Mesendoderm (in vitro differentiated cells): ENCODE data around the gene SVIL.

Experiments
- DNase-seq: peaks from one replicate; pipeline ENCODE4 v3.0.0; 2013
- H2AK5ac ChIP-seq: 2 replicates; pipeline ENCODE4 v1.6.1; 2013; ENCODE audit warnings: low read length, inconsistent platforms
- H2BK120ac ChIP-seq: 2 replicates; pipeline ENCODE4 v1.6.1; 2013; ENCODE audit warnings: low read depth, mild to moderate bottlenecking, low read length, moderate library complexity, mixed read lengths
- H2BK15ac ChIP-seq: replicated peaks from 2 replicates; pipeline ENCODE4 v1.6.1; 2013; ENCODE audit warnings: low read depth, mild to moderate bottlenecking, moderate library complexity
- H2BK5ac ChIP-seq: 2 replicates; pipeline ENCODE4 v1.6.1; 2013; ENCODE audit warnings: low read length, inconsistent platforms
- H3K18ac ChIP-seq: 2 replicates; pipeline ENCODE4 v1.6.1; 2013; ENCODE audit warnings: mild to moderate bottlenecking, low read length, mixed read lengths
- H3K23ac ChIP-seq: one replicate; pipeline ENCODE4 v1.6.1; 2013; ENCODE audit warnings: low read length
- H3K27ac ChIP-seq: 2 replicates; pipeline ENCODE4 v1.5.1; 2013; ENCODE audit warnings: low read depth, mild to moderate bottlenecking, inconsistent platforms, low read length, moderate library complexity
- H3K27me3 ChIP-seq: 2 replicates; pipeline ENCODE4 v1.6.1; 2013; ENCODE audit warnings: low read length, control low read depth, mild to moderate bottlenecking, inconsistent platforms; ENCODE audit not compliant: insufficient read depth, poor library complexity
- H3K36me3 ChIP-seq: 2 replicates; pipeline ENCODE4 v1.6.1; 2013; ENCODE audit warnings: low read length, inconsistent platforms; ENCODE audit not compliant: control insufficient read depth, insufficient read depth
- H3K4ac ChIP-seq: one replicate; pipeline ENCODE4 v1.6.1; 2013; ENCODE audit warnings: low read depth, mild to moderate bottlenecking, low read length, moderate library complexity
- H3K4me1 ChIP-seq: 2 replicates; pipeline ENCODE4 v1.6.1; 2013; ENCODE audit warnings: low read depth, low read length, inconsistent platforms; ENCODE audit not compliant: control insufficient read depth
- H3K4me2 ChIP-seq: 2 replicates; pipeline ENCODE4 v1.6.1; 2013; ENCODE audit warnings: low read length
- H3K4me3 ChIP-seq: 2 replicates; pipeline ENCODE4 v1.5.1; 2013; ENCODE audit warnings: mild to moderate bottlenecking, low read length
- H3K56ac ChIP-seq: one replicate; pipeline ENCODE4 v1.6.1; 2013; ENCODE audit warnings: low read length
- H3K79me1 ChIP-seq: 2 replicates; pipeline ENCODE4 v1.6.1; 2013; ENCODE audit warnings: low read length, inconsistent platforms
- H3K79me2 ChIP-seq: 2 replicates; pipeline ENCODE4 v1.6.1; 2013; ENCODE audit warnings: mild to moderate bottlenecking, low read length; ENCODE audit not compliant: control insufficient read depth, insufficient read depth
- H3K9ac ChIP-seq: 2 replicates; pipeline ENCODE4 v1.6.1; 2013; ENCODE audit warnings: low read length, inconsistent platforms
- H4K5ac ChIP-seq: one replicate; pipeline ENCODE4 v1.6.1; 2013; ENCODE audit warnings: low read length
- H4K8ac ChIP-seq: one replicate; pipeline ENCODE4 v1.6.1; 2013; ENCODE audit warnings: low read depth, mild to moderate bottlenecking, control low read depth, low read length, moderate library complexity
- WGBS: extraction: QIAGEN DNeasy Blood & Tissue Kit; methylation state at CpG from one replicate; pipeline ENCODE4 v1.1.7; 2013; ENCODE audit warnings: low lambda C conversion rate, missing lambda C conversion rate; ENCODE audit not compliant: insufficient coverage; ENCODE audit errors: extremely low coverage; 5-methylcytosine and 5-hydroxymethylcytosine counted together

Gene SVIL

DNA sequence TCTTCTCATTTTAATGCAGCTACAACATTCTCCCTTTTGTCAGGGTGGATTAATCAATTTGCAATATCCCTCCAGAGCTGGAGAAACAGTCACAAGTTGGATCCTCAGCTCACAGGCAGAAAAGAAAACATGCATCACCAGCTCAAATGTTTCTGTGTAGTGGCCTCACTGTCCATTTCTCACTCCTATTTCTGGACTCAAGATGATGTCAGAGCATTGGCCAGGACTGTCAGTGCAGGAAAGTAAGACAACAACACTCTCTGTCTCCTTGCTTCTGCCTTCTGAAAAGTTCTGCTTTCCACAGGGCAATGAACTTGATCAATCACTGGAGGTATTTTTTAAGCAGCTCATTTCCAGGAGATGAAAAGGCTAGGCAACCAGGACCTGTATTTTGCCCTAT lies 8.2 kb upstream of the SVIL start:
- Histone ChIP-seq H3K4me1 (no peaks in the 10 kb centered on the region), H3K9ac (no peak overlapping the region), H3K18ac (no peak overlapping the region), H2BK5ac (no peak overlapping the region), H3K4me2 (no peak overlapping the region), H3K27me3 (no peaks in the 10 kb centered on the region), H3K56ac (no peak overlapping the region), H4K8ac (no peak overlapping the region), H3K4me3 (no peak overlapping the region), H3K79me1 (peaks cover 1% of the 10 kb centered on the region), H4K5ac (no peak overlapping the region), H3K27ac (no peak overlapping the region), H3K4ac (no peak overlapping the region), H3K36me3 (no peaks in the 10 kb centered on the region), H2AK5ac (no peak overlapping the region), H3K23ac (no peak overlapping the region), H3K79me2 (no peaks in the 10 kb centered on the region), H2BK120ac (no peak overlapping the region), H2BK15ac (no peak overlapping the region)
- DNase-seq = no peak

DNA sequence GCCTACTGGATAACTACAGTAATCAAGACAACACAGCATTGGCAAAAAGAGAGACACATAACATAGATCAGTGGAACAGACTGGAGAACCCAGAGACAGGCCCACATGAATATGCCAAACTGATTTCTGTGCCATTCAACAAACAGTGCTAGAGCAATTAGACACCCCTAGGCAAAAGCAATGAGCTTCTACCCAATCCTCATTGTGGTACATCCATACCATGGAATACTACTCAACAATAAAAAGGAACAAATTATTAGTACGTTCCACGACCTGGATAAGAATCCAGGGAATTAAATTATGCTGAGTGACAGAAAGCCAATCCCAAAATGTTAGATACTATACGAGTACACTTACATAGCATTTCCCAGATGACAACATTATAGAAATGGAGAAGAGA lies 2.8 kb upstream of the SVIL start:
- Histone ChIP-seq H3K4me1 (peaks cover 9% of the 10 kb centered on the region), H4K5ac (no peak overlapping the region), H3K27me3 (no peaks in the 10 kb centered on the region), H3K4me3 (no peak overlapping the region), H4K8ac (no peak overlapping the region), H3K36me3 (no peaks in the 10 kb centered on the region), H3K9ac (no peak overlapping the region), H3K23ac (no peak overlapping the region), H3K79me1 (peaks cover 1% of the 10 kb centered on the region), H2BK15ac (no peak overlapping the region), H3K27ac (no peak overlapping the region), H2BK120ac (no peak overlapping the region), H3K79me2 (no peaks in the 10 kb centered on the region), H3K4ac (no peak overlapping the region), H3K4me2 (no peak overlapping the region), H2BK5ac (no peak overlapping the region), H3K56ac (no peak overlapping the region), H2AK5ac (no peak overlapping the region), H3K18ac (no peak overlapping the region)
- no peak for DNase-seq
- no CpG with 5 or more reads among the region's 3 CpGs for WGBS

DNA sequence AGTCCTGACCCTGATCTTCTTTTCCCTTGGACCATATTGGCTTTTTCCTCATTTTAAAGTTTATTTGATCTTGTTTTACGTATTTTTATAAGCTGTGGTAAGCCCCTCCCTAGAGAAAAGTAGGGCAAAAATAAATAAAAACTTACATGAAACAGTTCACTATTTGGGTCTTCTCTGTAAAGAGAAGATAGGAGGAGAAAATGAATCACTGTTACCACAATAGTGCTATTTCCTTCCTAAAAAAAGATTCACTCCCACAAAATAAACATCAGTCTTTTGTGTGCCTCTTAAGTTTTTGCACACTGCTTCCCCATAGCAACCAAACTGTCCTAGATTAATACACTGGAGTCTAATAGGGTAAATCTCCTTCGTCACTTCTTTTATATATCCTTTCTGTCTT lies 1.4 kb upstream of the SVIL start:
- no peak overlapping the region for H3K27ac ChIP-seq
- H3K4me3 ChIP-seq = no peak overlapping the region

DNA sequence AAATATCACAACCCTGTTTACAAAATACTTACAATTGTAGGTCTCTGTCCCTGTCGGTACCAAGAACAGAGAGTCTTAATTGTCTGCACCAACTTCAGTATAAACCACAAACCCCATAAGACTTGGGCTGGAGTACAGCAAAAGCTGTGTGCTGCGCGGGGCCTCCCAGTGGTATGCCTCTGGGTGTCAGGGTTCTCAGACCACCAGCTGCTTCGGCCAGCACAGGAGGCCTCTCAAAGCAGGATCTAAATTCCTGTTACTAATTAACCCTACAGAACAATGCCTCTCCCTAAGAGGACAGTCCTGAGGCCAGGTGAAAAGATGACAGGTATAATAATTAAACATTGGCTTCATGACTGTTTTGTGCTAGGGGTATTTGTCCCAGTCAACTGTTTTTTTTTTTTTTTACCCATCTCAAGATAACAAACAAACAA lies 957 bp upstream of the SVIL start:
- no peak overlapping the region for H3K4ac ChIP-seq
- no peak overlapping the region for H3K4me2 ChIP-seq
- H3K9ac ChIP-seq = no peak overlapping the region
- H3K27me3 ChIP-seq = no peaks in the 10 kb centered on the region
- H3K4me3 ChIP-seq = no peak overlapping the region
- peaks cover 7% of the 10 kb centered on the region for H3K79me2 ChIP-seq
- no peak overlapping the region for H2BK5ac ChIP-seq
- H3K36me3 ChIP-seq = no peaks in the 10 kb centered on the region
- H3K23ac ChIP-seq = no peak overlapping the region
- no peak overlapping the region for H4K5ac ChIP-seq
- no peak overlapping the region for H3K56ac ChIP-seq
- H4K8ac ChIP-seq = no peak overlapping the region
- no peak overlapping the region for H2BK15ac ChIP-seq
- H3K18ac ChIP-seq = peak overlapping the region; percentile 68
- no peak overlapping the region for H2BK120ac ChIP-seq
- DNase-seq = peak; percentile 84
- H3K4me1 ChIP-seq = peaks cover 9% of the 10 kb centered on the region
- H3K27ac ChIP-seq = peak overlapping the region; percentile 47
- peaks cover 1% of the 10 kb centered on the region for H3K79me1 ChIP-seq
- H2AK5ac ChIP-seq = no peak overlapping the region
- no CpG with 5 or more reads among the region's 4 CpGs for WGBS

More for the DNA sequence above, 1.4 kb upstream of the SVIL start:
- Histone ChIP-seq H4K5ac (no peak overlapping the region), H3K18ac (no peak overlapping the region), H3K9ac (no peak overlapping the region), H2BK120ac (no peak overlapping the region), H3K79me2 (peaks cover 3% of the 10 kb centered on the region), H2BK15ac (no peak overlapping the region), H3K4me2 (no peak overlapping the region), H3K36me3 (no peaks in the 10 kb centered on the region), H4K8ac (no peak overlapping the region), H2BK5ac (no peak overlapping the region), H3K4me1 (peaks cover 9% of the 10 kb centered on the region), H3K56ac (no peak overlapping the region), H3K23ac (no peak overlapping the region), H3K4ac (no peak overlapping the region), H3K27me3 (no peaks in the 10 kb centered on the region), H3K79me1 (peaks cover 1% of the 10 kb centered on the region), H2AK5ac (no peak overlapping the region)
- DNase-seq = no peak
- no CpG with 5 or more reads among the region's 2 CpGs for WGBS

DNA sequence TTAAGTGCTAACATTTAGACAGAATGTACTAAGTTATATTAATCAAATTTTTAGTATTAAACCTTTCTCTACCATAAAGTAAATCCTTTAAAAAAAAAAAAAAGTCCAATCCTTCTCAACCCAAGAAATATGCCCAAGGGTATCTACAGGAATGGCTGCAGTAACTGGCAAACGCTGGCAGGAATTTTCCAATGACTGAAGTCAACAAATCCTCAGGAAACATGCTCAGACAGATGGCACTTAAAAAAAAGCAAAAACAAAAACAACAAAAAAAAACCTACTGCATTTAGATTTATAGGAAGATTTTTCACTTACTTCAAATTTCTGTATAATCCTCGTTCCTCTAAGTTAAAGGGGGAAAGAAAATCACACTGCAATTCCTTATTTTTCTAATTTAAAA lies 666 bp downstream of the SVIL start:
- H3K36me3 ChIP-seq = no peaks in the 10 kb centered on the region
- H2BK120ac ChIP-seq = no peak overlapping the region
- H3K4me2 ChIP-seq = no peak overlapping the region
- no peak overlapping the region for H3K9ac ChIP-seq
- no CpG with 5 or more reads among the region's 2 CpGs for WGBS
- no peak overlapping the region for H3K27ac ChIP-seq
- no peak overlapping the region for H4K8ac ChIP-seq
- H2AK5ac ChIP-seq = no peak overlapping the region
- H3K18ac ChIP-seq = no peak overlapping the region
- no peak overlapping the region for H3K23ac ChIP-seq
- H3K27me3 ChIP-seq = no peaks in the 10 kb centered on the region
- peaks cover 9% of the 10 kb centered on the region for H3K4me1 ChIP-seq
- peak; percentile 52 for DNase-seq
- H3K56ac ChIP-seq = no peak overlapping the region
- H3K4me3 ChIP-seq = no peak overlapping the region
- no peaks in the 10 kb centered on the region for H3K79me1 ChIP-seq
- H4K5ac ChIP-seq = no peak overlapping the region
- H2BK15ac ChIP-seq = peak overlapping the region; percentile 74
- H3K4ac ChIP-seq = no peak overlapping the region
- H2BK5ac ChIP-seq = no peak overlapping the region
- peaks cover 7% of the 10 kb centered on the region for H3K79me2 ChIP-seq

DNA sequence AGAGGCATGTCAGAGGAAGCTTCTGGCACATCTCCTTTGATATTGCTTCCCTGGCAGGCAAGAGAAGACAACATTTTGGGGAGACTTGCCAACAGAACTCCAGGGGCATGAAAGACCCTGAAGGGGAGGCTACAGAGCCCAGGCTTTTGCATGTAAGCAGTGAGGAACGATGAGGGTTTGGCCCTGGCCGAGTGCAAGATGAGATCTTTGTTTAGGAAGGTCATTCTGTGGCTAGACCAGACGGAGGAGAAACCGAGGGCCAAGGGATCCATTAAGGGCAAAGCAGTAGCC lies 3.8 kb downstream of the SVIL start:
- H3K4me1 ChIP-seq = peaks cover 9% of the 10 kb centered on the region
- H3K79me2 ChIP-seq = peaks cover 7% of the 10 kb centered on the region
- no CpG with 5 or more reads among the region's 4 CpGs for WGBS
- no peak overlapping the region for H2BK15ac ChIP-seq
- no peak overlapping the region for H3K4me2 ChIP-seq
- no peaks in the 10 kb centered on the region for H3K36me3 ChIP-seq
- no peak overlapping the region for H3K4ac ChIP-seq
- H3K79me1 ChIP-seq = peaks cover 4% of the 10 kb centered on the region
- no peak overlapping the region for H4K8ac ChIP-seq
- H3K27ac ChIP-seq = no peak overlapping the region
- no peak overlapping the region for H3K23ac ChIP-seq
- no peak overlapping the region for H2BK5ac ChIP-seq
- no peak overlapping the region for H3K18ac ChIP-seq
- DNase-seq = no peak
- no peak overlapping the region for H3K56ac ChIP-seq
- no peak overlapping the region for H2BK120ac ChIP-seq
- H4K5ac ChIP-seq = no peak overlapping the region
- no peak overlapping the region for H3K9ac ChIP-seq
- no peak overlapping the region for H2AK5ac ChIP-seq
- H3K27me3 ChIP-seq = no peaks in the 10 kb centered on the region
- no peak overlapping the region for H3K4me3 ChIP-seq
